ENCODE data around the gene MALAT1.
"Not testable (repeated sequence)": the region's sequence is repeated elsewhere in the genome, so short reads cannot be mapped to it uniquely, and the experiment has no call there.

Gene MALAT1

GRCh38 chr11:65516135-65516968, 17.5 kb downstream of the MALAT1 start:
- Histone ChIP-seq H3K27me3 (ENCODE audit: insufficient read depth, poor library complexity, severe bottlenecking) (no peaks in the 10 kb centered on the region), H3K4me1 (ENCODE audit: insufficient read depth, poor library complexity, severe bottlenecking) (no peaks in the 10 kb centered on the region), H3K27ac (ENCODE audit: poor library complexity, severe bottlenecking) (no peak overlapping the region), H3K36me3 (ENCODE audit: low read depth) (no peaks in the 10 kb centered on the region), H3K9me3 (ENCODE audit: severe bottlenecking) (no peaks in the 10 kb centered on the region), H3K4me3 (ENCODE audit: severe bottlenecking) (no peak overlapping the region)
- DNase-seq (ENCODE audit: low spot score) (no peak), ATAC-seq (ENCODE audit: low read depth) (no peak)
- TF ChIP-seq CTCF (IDR thresholded peaks at IDR 0.05; ENCODE audit: poor library complexity, severe bottlenecking) = no peak

GRCh38 chr11:65518941-65519549, 20.2 kb downstream of the MALAT1 start:
- ATAC-seq (ENCODE audit: low read depth); H3K27ac ChIP-seq (ENCODE audit: poor library complexity, severe bottlenecking); DNase-seq (ENCODE audit: low spot score); H3K27me3 ChIP-seq (ENCODE audit: insufficient read depth, poor library complexity, severe bottlenecking); H3K4me1 ChIP-seq (ENCODE audit: insufficient read depth, poor library complexity, severe bottlenecking); H3K36me3 ChIP-seq (ENCODE audit: low read depth); H3K9me3 ChIP-seq (ENCODE audit: severe bottlenecking); H3K4me3 ChIP-seq (ENCODE audit: severe bottlenecking): not testable (repeated sequence)

- H3K4me3 ChIP-seq (ENCODE audit: severe bottlenecking); H3K4me1 ChIP-seq (ENCODE audit: insufficient read depth, poor library complexity, severe bottlenecking); H3K36me3 ChIP-seq (ENCODE audit: low read depth); ATAC-seq (ENCODE audit: low read depth); H3K27ac ChIP-seq (ENCODE audit: poor library complexity, severe bottlenecking); H3K9me3 ChIP-seq (ENCODE audit: severe bottlenecking); H3K27me3 ChIP-seq (ENCODE audit: insufficient read depth, poor library complexity, severe bottlenecking); DNase-seq (ENCODE audit: low spot score): not testable (repeated sequence)
Observed at GRCh38 chr11:65521777-65522521, 23.1 kb downstream of the MALAT1 start.

- not testable (repeated sequence) for H3K4me1 ChIP-seq (ENCODE audit: insufficient read depth, poor library complexity, severe bottlenecking); H3K27ac ChIP-seq (ENCODE audit: poor library complexity, severe bottlenecking); H3K27me3 ChIP-seq (ENCODE audit: insufficient read depth, poor library complexity, severe bottlenecking); ATAC-seq (ENCODE audit: low read depth); H3K9me3 ChIP-seq (ENCODE audit: severe bottlenecking); DNase-seq (ENCODE audit: low spot score); H3K4me3 ChIP-seq (ENCODE audit: severe bottlenecking)
- H3K36me3 ChIP-seq (ENCODE audit: low read depth) = peaks cover 20% of the 10 kb centered on the region
Observed at GRCh38 chr11:65522718-65523630, 24.1 kb downstream of the MALAT1 start.

- not testable (repeated sequence) for H3K4me3 ChIP-seq (ENCODE audit: severe bottlenecking); DNase-seq (ENCODE audit: low spot score); ATAC-seq (ENCODE audit: low read depth); H3K4me1 ChIP-seq (ENCODE audit: insufficient read depth, poor library complexity, severe bottlenecking); H3K9me3 ChIP-seq (ENCODE audit: severe bottlenecking); H3K27ac ChIP-seq (ENCODE audit: poor library complexity, severe bottlenecking); H3K27me3 ChIP-seq (ENCODE audit: insufficient read depth, poor library complexity, severe bottlenecking)
- H3K36me3 ChIP-seq (ENCODE audit: low read depth) = peaks cover 26% of the 10 kb centered on the region
Observed at GRCh38 chr11:65523631-65523968, 24.8 kb downstream of the MALAT1 start.

- peaks cover 30% of the 10 kb centered on the region for H3K36me3 ChIP-seq (ENCODE audit: low read depth)
- DNase-seq (ENCODE audit: low spot score) (no peak), ATAC-seq (ENCODE audit: low read depth) (peak; percentile 9; the same call in 2 of the 3 replicates)
- no peak overlapping the region for H3K27ac ChIP-seq (ENCODE audit: poor library complexity, severe bottlenecking)
- no peaks in the 10 kb centered on the region for H3K27me3 ChIP-seq (ENCODE audit: insufficient read depth, poor library complexity, severe bottlenecking)
- no peak for TF ChIP-seq CTCF (IDR thresholded peaks at IDR 0.05; ENCODE audit: poor library complexity, severe bottlenecking)
- no peaks in the 10 kb centered on the region for H3K9me3 ChIP-seq (ENCODE audit: severe bottlenecking)
- peaks cover 3% of the 10 kb centered on the region for H3K4me1 ChIP-seq (ENCODE audit: insufficient read depth, poor library complexity, severe bottlenecking)
- H3K4me3 ChIP-seq (ENCODE audit: severe bottlenecking) = no peak overlapping the region
Observed at GRCh38 chr11:65524014-65524740, 25.3 kb downstream of the MALAT1 start.
